Measurements from ENCODE around the gene RNF208. TPM values are rescaled to one million over a fixed set of nuclear protein-coding genes. Genes with fewer than 3 reads are reported as not detected.

Gene RNF208
- total RNA-seq, 2 donors from 2014 or later: 0.78 to 14.5 TPM

DNA sequence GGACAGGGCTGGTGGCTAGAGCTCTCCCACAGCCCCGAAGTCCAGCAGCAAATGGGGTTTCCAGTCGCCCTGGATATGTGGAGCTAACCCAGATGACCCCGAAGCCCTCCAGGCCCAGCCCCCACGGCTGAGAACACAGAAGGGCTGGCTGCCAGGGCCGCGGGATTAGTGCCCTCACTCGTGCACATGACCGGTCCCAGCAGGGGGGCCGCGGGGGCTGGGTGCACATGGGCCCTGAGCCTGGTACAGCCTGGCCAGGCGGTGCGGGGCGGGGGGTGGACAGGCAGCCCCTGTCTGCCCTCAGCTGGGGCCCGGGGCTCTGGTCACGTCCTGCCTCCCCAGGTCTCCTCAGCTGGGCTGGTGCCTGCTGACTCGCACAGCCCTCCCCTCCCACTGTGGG is 27.7 kb downstream of the RNF208 start:
- no peaks in the 10 kb centered on the region for H3K27me3 ChIP-seq
- H3K27ac ChIP-seq: peak overlapping the region; percentile 92 to 99 (median 92)
- H3K4me3 ChIP-seq: no peak overlapping the region
- ATAC-seq: peak; percentile 41
- 19 to 52% methylated on average over 3 to 10 of the region's 16 CpGs for WGBS, 2 donors
- intact Hi-C loops (cut with DNase I): loop anchor here (5.0 kb wide), 1 partner anchor 38 kb away; the partner anchor contains the start of gene SLC34A3
- H3K36me3 ChIP-seq (replicated peaks in 1 of 2; ENCODE audit: insufficient read depth in 1 of 2, low read depth in 2 of 2): peaks cover 0 to 2% of the 10 kb centered on the region in 2 donors
- peak; percentile 85 to 94 (median 90) for DNase-seq
- no peaks in the 10 kb centered on the region for H3K9me3 ChIP-seq
- TF ChIP-seq POLR2A (IDR thresholded peaks at IDR 0.05): no peak
- TF ChIP-seq, protein P1, sequence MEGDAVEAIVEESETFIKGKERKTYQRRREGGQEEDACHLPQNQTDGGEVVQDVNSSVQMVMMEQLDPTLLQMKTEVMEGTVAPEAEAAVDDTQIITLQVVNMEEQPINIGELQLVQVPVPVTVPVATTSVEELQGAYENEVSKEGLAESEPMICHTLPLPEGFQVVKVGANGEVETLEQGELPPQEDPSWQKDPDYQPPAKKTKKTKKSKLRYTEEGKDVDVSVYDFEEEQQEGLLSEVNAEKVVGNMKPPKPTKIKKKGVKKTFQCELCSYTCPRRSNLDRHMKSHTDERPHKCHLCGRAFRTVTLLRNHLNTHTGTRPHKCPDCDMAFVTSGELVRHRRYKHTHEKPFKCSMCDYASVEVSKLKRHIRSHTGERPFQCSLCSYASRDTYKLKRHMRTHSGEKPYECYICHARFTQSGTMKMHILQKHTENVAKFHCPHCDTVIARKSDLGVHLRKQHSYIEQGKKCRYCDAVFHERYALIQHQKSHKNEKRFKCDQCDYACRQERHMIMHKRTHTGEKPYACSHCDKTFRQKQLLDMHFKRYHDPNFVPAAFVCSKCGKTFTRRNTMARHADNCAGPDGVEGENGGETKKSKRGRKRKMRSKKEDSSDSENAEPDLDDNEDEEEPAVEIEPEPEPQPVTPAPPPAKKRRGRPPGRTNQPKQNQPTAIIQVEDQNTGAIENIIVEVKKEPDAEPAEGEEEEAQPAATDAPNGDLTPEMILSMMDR (IDR thresholded peaks at IDR 0.05): no peak
- peaks cover 100% of the 10 kb centered on the region for H3K4me1 ChIP-seq

DNA sequence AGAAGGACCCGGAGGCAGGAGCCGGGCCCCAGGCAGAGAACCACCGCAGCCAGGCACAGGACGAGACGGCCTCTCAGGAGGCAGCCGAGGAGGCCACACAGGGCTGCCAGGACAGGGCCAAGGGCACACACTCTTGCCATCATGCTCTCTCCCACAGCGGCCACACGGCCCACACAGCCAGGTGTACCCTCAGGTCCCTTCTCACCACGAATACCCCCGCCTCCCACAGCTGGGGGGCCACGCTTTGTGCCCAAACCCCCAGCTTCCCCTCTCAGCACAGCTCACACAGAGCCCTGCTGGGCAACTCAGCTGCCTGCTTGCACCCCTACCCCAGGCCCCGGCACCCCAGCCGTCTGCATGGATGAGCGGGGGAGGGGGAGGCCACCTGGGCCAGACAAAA is 28.3 kb downstream of the RNF208 start:
- H3K9me3 ChIP-seq: no peaks in the 10 kb centered on the region
- ATAC-seq (no peak), DNase-seq (peak in 1 of 4 donors; percentile 32)
- intact Hi-C loops (cut with DNase I): loop anchor here (5.0 kb wide), 1 partner anchor 39 kb away; the partner anchor contains the start of gene SLC34A3
- 52 to 62% methylated on average over 14 of the region's 14 CpGs for WGBS, 2 donors
- peaks cover 0 to 2% of the 10 kb centered on the region in 2 donors for H3K36me3 ChIP-seq (replicated peaks in 1 of 2; ENCODE audit: insufficient read depth in 1 of 2, low read depth in 2 of 2)
- peak overlapping the region; percentile 92 to 99 (median 92) for H3K27ac ChIP-seq
- peaks cover 99% of the 10 kb centered on the region for H3K4me1 ChIP-seq
- H3K27me3 ChIP-seq: no peaks in the 10 kb centered on the region
- TF ChIP-seq, protein P1 (IDR thresholded peaks at IDR 0.05): no peak
- TF ChIP-seq POLR2A (IDR thresholded peaks at IDR 0.05): no peak
- no peak overlapping the region for H3K4me3 ChIP-seq

DNA sequence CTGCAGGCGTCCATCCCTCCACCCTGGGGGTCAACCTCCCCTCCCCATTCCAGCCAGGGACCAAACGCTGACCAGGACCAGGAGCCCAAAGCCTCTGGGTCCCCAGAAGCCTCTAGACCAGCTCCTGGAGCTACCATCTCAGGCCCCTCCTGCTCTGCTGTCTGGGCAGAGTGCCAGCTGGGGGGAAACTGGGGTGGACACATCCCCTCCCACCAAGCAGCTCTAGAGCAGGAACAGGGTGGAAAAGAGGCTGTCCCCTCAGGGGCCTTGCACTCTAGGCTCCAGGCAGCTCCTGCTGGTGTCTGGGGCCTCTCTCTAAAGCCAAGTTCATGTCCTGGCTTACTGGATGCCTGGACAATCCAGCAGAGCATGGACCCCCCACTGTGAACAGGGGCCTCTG is 29.2 kb downstream of the RNF208 start:
- Histone ChIP-seq H3K9me3 (no peaks in the 10 kb centered on the region), H3K4me1 (peaks cover 91% of the 10 kb centered on the region), H3K4me3 (no peak overlapping the region), H3K27me3 (no peaks in the 10 kb centered on the region), H3K27ac (peak overlapping the region in 3 of 4 donors; percentile 13 to 93 (median 92)), H3K36me3 (replicated peaks in 1 of 2; ENCODE audit: insufficient read depth in 1 of 2, low read depth in 2 of 2) (peaks cover 0 to 2% of the 10 kb centered on the region in 2 donors)
- intact Hi-C loops (cut with DNase I): loop anchor here (5.0 kb wide), 1 partner anchor 39 kb away; the partner anchor contains the start of gene SLC34A3
- 92 to 100% methylated on average over 1 to 2 of the region's 2 CpGs for WGBS, 2 donors
- no peak for DNase-seq
- TF ChIP-seq, protein P1 (IDR thresholded peaks at IDR 0.05): no peak
- no peak for TF ChIP-seq POLR2A (IDR thresholded peaks at IDR 0.05)
- ATAC-seq: no peak

DNA sequence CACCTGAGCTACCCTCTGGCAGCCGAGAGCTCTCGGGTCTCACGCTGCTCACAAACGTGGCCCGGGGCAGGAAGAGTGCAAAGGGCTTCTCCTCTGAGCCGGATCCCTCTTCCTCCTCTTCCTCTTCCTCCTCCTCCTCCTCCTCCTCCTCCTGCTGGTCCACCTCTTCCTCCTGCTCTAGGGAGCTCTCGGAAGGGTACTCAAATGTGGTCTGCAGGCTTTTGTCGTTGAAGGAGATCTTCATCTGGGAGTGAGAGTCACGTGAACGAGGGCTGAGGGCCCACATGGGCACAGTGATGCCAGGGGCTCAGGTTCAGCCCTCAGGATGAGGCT is 29.6 kb downstream of the RNF208 start:
- peaks cover 91% of the 10 kb centered on the region for H3K4me1 ChIP-seq

More for the DNA sequence above, 29.6 kb downstream of the RNF208 start:
- DNase-seq (no peak), ATAC-seq (no peak)
- Histone ChIP-seq H3K4me3 (no peak overlapping the region), H3K36me3 (replicated peaks in 1 of 2; ENCODE audit: insufficient read depth in 1 of 2, low read depth in 2 of 2) (peaks cover 0 to 2% of the 10 kb centered on the region in 2 donors), H3K9me3 (no peaks in the 10 kb centered on the region), H3K27ac (peak overlapping the region; percentile 13 to 93 (median 58)), H3K27me3 (no peaks in the 10 kb centered on the region)
- TF ChIP-seq POLR2A (IDR thresholded peaks at IDR 0.05): no peak
- TF ChIP-seq, protein P1 (IDR thresholded peaks at IDR 0.05): no peak
- 64 to 75% methylated on average over 9 to 10 of the region's 10 CpGs for whole genome bisulfite sequencing, 2 donors
- intact Hi-C loops (cut with DNase I): loop anchor here (5.0 kb wide), 1 partner anchor 40 kb away; the partner anchor contains the start of gene SLC34A3

All from body of pancreas (tissue), 4 donors.